Measurements from ENCODE around the gene OR6X1.

OR6X1 gene

DNA sequence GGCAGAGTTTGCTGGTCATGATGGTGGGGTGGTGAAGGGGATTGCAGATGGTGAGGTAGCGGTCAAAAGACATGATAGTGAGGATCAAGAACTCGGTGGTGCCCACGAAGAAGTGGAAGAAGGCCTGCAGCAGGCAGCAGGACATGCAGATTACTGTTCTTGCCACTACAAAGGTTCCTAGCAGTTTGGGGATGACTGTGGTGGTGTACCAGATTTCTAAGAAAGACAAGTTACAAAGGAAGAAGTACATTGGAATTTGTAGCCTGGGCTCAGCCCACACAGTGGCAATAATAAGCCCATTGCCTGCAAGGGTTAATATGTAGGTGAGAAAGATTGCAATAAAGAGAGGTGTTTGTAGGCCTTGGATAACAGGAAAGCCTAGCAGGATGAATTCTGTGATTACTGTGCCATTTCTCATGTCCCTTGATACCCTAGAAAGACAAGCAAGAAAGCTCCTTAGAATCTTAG is at the start of gene OR6X1:
TSS of gene OR6X1 (minus strand) at position 418 of the 468 bp plus-strand sequence. CDS start at position 418, 0 bp downstream.
- DNase-seq = no peak

DNA sequence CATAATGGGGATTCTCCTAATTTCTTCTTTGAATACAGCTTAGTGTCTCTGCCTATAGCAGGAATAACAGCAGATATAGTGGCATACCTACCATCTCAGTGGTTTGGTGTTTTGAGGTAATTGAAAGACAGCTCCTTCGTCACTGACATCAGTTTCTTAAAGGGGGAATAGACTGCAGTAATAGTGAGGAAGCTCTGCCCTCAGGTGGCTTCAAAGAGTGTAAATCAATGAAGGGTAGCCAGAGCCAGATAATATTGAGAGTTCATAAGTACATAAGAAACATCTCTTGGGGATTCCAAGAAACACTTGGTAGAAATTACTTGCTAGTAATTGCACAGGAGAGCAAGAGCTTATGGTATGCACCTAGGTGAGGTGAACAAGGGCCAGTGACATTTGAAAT is 47.4 kb upstream of the OR6X1 start:
- DNase-seq = no peak

DNA sequence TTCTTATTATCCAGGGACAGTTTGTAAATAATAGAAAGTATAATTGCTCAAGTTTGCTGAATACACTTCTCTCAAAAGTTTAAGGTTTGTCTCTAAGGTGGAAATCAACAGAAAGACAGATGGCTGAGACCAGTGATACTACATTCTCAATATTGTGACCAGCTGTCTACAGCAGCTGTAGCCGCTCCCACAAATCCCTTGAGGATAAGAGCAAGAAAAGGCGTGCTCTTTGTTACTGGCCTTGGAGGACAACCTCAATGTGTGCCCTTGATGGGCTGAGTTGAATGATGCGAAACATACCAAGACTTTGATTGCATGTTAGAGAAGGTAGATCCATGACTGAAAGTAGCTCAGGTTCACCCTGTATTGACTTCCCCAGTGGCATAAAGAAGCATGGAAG is 45.7 kb upstream of the OR6X1 start:
- DNase-seq = no peak

DNA sequence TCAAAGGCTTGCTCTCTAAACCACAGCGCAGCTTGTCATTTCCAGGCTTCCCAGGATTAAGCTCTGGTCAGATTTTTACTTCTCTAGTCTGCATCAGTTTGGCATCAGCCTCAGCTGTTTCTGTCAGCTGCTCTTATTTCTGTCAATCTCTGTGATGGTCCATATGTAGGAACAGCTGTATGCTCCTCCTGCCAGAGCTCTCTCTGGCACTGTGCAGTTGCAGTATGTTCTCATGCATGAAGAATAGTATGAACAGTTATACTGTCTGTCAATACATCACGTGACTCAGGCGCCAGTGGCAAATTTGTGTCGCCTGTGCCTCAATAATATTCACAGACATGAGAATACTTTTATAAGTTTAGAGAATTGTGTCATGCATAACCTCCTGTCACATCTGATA is 45.1 kb upstream of the OR6X1 start:
- DNase-seq = no peak

DNA sequence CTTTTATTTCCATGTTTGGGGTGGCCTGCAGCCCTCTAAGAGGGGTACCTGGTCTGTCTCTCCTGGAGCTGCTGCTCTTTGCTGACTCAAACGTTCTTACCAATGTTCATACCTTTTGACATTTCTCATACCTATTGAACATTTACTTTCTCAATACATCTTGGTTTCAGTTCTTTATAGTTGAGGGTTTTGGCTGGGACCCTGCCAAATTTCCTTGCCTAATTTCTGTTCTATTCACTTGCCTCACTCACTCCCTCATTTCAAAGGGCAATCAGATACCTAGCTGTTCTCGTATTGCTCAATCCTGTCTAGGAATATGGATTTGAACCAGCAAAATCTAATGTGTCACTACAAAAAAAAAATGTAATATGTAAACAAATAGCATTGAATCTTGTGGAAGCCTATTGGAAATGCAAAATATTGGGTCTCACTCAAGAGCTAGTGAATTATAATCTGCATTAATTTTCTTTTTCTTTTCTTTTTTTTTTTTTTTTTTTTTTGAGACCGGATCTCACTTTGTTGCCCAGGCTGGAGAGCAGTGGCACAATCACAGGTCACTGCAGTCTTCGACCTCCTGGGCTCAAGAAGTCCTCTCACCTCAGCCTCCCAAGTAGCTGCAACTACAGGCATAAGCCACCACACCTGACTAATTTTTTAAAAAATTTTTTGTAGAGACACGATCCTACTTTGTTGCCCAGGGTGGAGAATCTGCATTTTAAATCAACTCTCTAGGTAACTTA is 44.4 kb upstream of the OR6X1 start:
- DNase-seq = peak; percentile 13

DNA sequence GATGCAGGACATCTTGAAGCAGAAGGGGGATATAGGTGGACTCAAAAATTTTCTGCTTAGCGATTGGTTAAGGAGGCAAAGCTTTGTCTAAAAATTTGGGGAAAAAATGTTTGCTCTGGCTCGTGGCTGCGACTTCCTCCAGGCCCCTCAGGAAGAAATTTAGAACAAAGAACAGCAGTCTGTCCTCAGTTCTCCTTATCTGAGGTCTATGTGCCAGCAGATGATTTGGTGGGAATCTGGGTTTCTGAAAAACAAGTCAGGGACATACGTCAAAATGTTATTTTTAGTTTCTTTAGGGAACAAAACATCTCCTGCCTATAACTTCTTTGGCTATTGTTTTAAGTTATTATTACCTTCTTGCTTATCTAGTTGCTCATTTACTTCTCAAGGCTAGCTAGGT is 43.8 kb upstream of the OR6X1 start:
- DNase-seq = no peak

DNA sequence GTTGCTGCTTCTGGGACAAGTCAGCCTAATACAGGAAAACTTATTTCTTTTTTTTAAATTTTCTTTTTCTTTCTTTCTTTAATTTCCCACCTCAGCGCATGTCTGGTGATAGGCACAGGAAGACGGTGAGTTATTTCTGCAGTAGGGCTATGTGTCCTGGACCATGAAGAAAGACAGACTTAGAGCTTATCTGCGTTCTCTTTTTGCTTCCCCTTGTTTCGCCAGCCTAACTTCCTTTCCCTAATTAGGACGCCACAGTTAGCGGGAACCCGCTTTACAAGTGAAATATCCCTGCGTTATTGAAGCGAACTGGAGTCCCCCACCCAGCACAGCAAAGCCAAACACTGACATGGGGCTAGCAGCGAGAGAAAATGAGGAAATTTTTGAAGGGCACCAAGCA is 43.2 kb upstream of the OR6X1 start:
- DNase-seq = peak; percentile 52

DNA sequence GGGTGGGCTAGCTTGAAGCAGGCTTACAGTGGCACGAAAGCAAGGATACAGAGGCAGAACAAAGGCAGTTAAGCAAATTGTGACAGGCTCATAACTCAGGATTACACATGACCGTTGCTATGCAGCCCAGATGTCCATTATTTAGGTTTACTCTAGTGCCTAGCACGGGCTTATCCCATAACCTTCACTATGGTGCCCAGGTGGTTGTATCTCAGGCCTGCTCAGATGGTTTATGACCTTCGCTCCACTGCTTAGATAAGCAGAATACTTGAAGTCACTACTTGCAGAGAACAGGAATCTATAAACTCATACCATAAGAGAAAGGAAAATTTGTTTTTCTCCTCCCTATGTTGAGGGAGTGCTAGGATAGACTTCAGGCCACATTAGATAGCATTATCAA is 42.8 kb upstream of the OR6X1 start:
- peak; percentile 98 for DNase-seq

DNA sequence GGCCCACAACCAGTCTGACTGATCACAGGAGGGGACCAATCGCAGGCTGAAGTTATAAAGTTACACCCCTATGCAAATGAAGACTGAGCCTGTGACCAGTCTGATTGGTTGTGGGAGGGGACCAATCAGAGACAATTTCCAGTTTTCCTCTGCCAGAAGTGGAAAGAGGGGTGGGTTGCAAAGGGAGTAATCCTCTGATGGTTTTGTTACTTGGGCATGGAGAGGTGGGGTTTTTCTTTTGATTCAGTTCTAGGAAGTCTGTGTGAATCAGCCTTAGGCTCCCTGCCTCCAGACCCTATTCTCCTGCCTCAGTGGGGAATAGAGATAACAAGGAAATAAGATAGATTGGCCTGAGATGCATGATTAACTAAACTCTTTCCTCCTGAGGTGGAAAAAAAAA is 41.9 kb upstream of the OR6X1 start:
- no peak for DNase-seq

GRCh38 chr11:123783536-123783935 is 29.2 kb upstream of the OR6X1 start:
- DNase-seq = no peak

- no peak for DNase-seq
Measured at GRCh38 chr11:123778511-123778910, 24.2 kb upstream of the OR6X1 start.

GRCh38 chr11:123775715-123776549 is 21.6 kb upstream of the OR6X1 start:
- no peak for DNase-seq

GRCh38 chr11:123775289-123775688 is 21.0 kb upstream of the OR6X1 start:
- no peak for DNase-seq

DNA sequence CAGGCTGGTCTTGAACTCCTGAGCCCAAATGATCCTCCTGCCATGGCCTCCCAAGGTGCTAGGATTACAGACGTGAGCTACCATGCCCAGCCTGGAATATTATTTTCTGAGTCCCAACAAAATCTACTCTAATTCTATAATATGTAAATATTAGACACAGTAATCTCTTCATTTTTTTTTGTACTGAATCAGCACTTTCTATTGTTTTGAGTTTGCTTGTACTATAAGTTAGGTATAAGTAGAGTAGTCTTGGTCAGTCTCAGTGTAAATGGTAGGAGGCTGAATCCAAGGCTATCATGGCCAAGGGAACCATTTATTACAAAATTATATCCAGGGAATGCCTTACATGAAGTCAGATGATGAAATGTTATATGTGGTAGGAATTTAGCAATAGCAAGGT is 19.6 kb upstream of the OR6X1 start:
- no peak for DNase-seq

DNA sequence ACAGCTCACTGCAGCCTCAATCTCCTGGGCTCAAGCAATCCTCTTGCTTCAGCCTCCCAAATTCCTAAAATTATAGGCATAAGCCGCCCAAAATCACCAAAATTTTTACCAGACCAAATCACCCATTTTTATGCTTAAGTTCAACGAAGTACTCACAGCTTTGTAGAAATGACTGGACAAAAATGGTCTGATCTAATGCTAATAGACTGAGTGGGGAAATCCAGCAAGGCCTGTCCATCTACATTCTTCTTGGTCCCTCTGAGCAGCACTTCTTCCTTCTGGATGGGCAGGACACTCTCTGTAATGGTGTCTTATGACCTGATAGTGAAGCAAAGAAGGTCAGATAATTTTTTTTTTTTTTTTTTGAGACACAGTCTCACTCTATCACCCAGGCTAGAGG is 18.7 kb upstream of the OR6X1 start:
- no peak for DNase-seq

GRCh38 chr11:123771664-123772063 is 17.3 kb upstream of the OR6X1 start:
- DNase-seq = no peak

DNA sequence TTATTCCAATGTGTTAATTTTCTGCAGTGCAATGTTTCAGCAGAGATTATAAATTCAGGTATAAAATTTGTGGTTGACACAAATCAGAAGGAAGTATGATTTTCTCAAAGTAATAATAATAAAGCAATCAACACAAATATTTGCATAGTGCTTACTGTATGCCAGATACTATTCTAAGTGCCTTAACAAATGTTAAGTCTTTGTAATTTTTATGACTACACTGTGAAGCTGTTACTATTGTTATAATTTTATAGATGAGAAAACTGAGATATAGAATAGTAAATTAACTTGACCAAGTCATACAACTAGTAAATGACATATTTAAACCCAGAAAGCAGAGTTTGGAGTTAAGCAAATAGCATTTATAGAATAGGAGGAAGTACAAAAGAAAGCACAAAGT is 16.4 kb upstream of the OR6X1 start:
- DNase-seq = no peak

DNA sequence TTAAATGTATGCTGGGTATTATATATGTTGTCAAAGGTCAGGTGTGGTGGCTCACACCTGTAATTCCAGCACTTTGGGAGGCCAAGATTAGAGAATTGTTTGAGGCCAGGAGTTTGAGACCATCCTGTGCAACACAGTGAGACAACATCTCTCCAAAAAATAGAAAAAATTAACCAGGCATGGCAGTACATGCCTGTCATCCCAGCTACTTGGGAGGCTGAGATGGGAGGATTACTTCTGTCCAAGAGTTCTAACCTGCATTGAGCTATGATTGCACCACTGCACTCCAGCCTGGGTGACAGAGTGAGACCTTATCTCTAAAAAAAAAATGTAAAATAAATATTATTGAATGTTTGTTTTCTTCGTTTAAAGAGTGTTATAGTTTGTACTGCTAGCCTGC is 11.3 kb upstream of the OR6X1 start:
- no peak for DNase-seq

GRCh38 chr11:123762422-123762821 is 8.1 kb upstream of the OR6X1 start:
- DNase-seq = no peak

DNA sequence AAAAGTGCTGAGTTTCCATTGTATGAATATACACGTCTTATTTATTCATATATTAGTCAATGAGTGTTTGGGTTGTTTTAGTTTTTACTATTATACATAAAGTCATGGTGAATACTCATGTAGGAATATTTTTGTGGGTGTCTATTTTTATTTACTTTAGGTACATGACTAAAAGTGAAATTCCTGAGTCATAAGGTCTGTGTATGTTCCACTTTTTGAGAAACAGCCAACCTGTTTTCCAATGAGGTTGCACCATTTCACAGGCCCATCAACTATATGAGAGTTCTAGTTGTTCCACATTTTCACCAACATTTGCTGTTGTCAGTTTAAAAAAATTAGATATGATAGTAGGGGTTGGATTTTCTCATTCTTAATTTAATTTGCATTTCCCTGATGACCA is 6.6 kb upstream of the OR6X1 start:
- DNase-seq = no peak

DNA sequence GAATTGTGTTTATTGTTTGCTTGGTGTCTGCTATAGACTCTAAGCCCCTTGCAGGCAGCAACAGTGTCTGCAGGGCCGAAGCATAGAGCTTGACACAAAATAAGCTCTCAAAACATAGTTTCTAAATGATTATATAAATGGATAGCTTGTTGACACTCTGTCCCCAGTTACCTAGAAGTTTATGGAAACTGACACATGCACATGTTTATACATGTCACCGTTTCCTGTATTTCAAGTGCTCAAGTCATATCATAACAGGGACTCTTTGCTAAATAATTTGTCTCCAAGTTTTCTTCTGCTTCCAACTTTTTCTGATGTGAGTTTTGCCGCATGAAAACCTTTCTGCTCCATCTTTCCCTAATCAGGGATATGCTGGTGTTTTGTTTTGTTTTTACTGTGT is 3.7 kb upstream of the OR6X1 start:
- DNase-seq = no peak

DNA sequence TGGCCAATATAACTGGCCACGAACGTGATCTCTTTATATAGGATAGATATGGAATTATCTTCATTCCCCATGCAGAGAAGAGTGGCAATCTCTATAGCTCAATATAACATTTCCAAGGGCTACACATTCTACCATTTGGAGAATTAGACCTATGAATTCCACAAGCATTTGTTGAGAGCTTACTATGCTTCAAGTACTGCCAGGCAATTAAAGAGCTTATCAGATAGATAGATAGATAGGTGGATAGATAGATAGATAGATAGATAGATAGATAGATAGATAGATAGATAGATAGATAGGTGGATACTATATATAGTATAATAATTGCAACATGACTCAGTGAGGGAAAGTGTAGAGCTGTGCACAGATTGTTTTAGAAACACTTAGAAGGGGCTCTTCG is 1.5 kb upstream of the OR6X1 start:
- DNase-seq = no peak

GRCh38 chr11:123755344-123755743 is 1.0 kb upstream of the OR6X1 start:
- DNase-seq = no peak

- no peak for DNase-seq
Measured at GRCh38 chr11:123753110-123753509, 1.2 kb downstream of the OR6X1 start.
